ENCODE results near the gene CACNA1G. TPM values are rescaled to one million over a fixed set of nuclear protein-coding genes. Genes with fewer than 3 reads are reported as not detected.

Gene CACNA1G
- total RNA-seq, 1 donor from 2014 or later, result 1.6 TPM

GRCh38 chr17:50627036-50627781 lies 66.7 kb downstream of the CACNA1G start:
- Histone ChIP-seq H3K4me1 (peaks cover 52% of the 10 kb centered on the region), H3K9ac (no peak overlapping the region), H3F3A (ENCODE audit: low read depth) (peaks cover 39% of the 10 kb centered on the region), H4K20me1 (ENCODE audit: low read depth) (peaks cover 8% of the 10 kb centered on the region), H3K27me3 (peaks cover 27% of the 10 kb centered on the region), H3K4me2 (peak overlapping the region; percentile 62), H2AFZ (replicated peaks) (no peak overlapping the region), H3K4me3 (no peak overlapping the region), H3K9me3 (ENCODE audit: low read depth) (no peaks in the 10 kb centered on the region), H3K27ac (no peak overlapping the region), H3K36me3 (no peaks in the 10 kb centered on the region), H3K79me2 (ENCODE audit: low read depth) (no peaks in the 10 kb centered on the region)
- no peak for DNase-seq (ENCODE audit: low spot score)
- Mint-ChIP-seq H3K36me3 (no peaks in the 10 kb centered on the region), H3K27ac (no peak overlapping the region), H3K27me3 (ENCODE audit: insufficient read depth, low read depth) (peaks cover 15% of the 10 kb centered on the region), H3K9me3 (no peaks in the 10 kb centered on the region), H3K4me3 (peak overlapping the region; percentile 64), H3K4me1 (peaks cover 61% of the 10 kb centered on the region)
- no peak for TF ChIP-seq EZH2 (IDR thresholded peaks at IDR 0.05)
- TF ChIP-seq CTCF (IDR thresholded peaks at IDR 0.05), result no peak
- TF ChIP-seq EZH2phosphoT487 (IDR thresholded peaks at IDR 0.05), result no peak

GRCh38 chr17:50627782-50628601 lies 67.5 kb downstream of the CACNA1G start:
- H3K79me2 ChIP-seq (ENCODE audit: low read depth), result no peaks in the 10 kb centered on the region
- Mint-ChIP-seq H3K27me3 (ENCODE audit: insufficient read depth, low read depth) (peaks cover 23% of the 10 kb centered on the region), H3K27ac (no peak overlapping the region), H3K9me3 (no peaks in the 10 kb centered on the region), H3K36me3 (no peaks in the 10 kb centered on the region), H3K4me1 (peaks cover 56% of the 10 kb centered on the region), H3K4me3 (peak overlapping the region; percentile 72)
- H3K27me3 ChIP-seq, result peaks cover 34% of the 10 kb centered on the region
- TF ChIP-seq EZH2phosphoT487 (IDR thresholded peaks at IDR 0.05) (no peak), CTCF (IDR thresholded peaks at IDR 0.05) (no peak), EZH2 (IDR thresholded peaks at IDR 0.05) (no peak)
- H3K4me2 ChIP-seq, result peak overlapping the region; percentile 62
- peaks cover 8% of the 10 kb centered on the region for H4K20me1 ChIP-seq (ENCODE audit: low read depth)
- H3K4me1 ChIP-seq, result peaks cover 44% of the 10 kb centered on the region
- H3F3A ChIP-seq (ENCODE audit: low read depth), result peaks cover 31% of the 10 kb centered on the region
- peak overlapping the region; percentile 17 for H3K4me3 ChIP-seq
- no peak overlapping the region for H2AFZ ChIP-seq (replicated peaks)
- no peak overlapping the region for H3K27ac ChIP-seq
- no peaks in the 10 kb centered on the region for H3K9me3 ChIP-seq (ENCODE audit: low read depth)
- no peak overlapping the region for H3K9ac ChIP-seq
- DNase-seq (ENCODE audit: low spot score), result peak; percentile 66
- no peaks in the 10 kb centered on the region for H3K36me3 ChIP-seq

GRCh38 chr17:50629902-50630301 lies 69.4 kb downstream of the CACNA1G start:
- no peak for DNase-seq (ENCODE audit: low spot score)
- Histone ChIP-seq H3F3A (ENCODE audit: low read depth) (peaks cover 20% of the 10 kb centered on the region), H3K36me3 (no peaks in the 10 kb centered on the region), H4K20me1 (ENCODE audit: low read depth) (no peaks in the 10 kb centered on the region), H3K9ac (no peak overlapping the region), H3K4me3 (no peak overlapping the region), H3K4me2 (no peak overlapping the region), H3K9me3 (ENCODE audit: low read depth) (no peaks in the 10 kb centered on the region), H3K27ac (no peak overlapping the region), H3K79me2 (ENCODE audit: low read depth) (no peaks in the 10 kb centered on the region), H3K4me1 (peaks cover 32% of the 10 kb centered on the region), H2AFZ (replicated peaks) (no peak overlapping the region), H3K27me3 (peaks cover 53% of the 10 kb centered on the region)
- TF ChIP-seq EZH2 (IDR thresholded peaks at IDR 0.05) (no peak), EZH2phosphoT487 (IDR thresholded peaks at IDR 0.05) (no peak), CTCF (IDR thresholded peaks at IDR 0.05) (no peak)
- no peak overlapping the region for H3K4me3 Mint-ChIP-seq
- peaks cover 35% of the 10 kb centered on the region for H3K27me3 Mint-ChIP-seq (ENCODE audit: insufficient read depth, low read depth)
- peaks cover 48% of the 10 kb centered on the region for H3K4me1 Mint-ChIP-seq
- H3K9me3 Mint-ChIP-seq, result no peaks in the 10 kb centered on the region
- H3K27ac Mint-ChIP-seq, result no peak overlapping the region
- no peaks in the 10 kb centered on the region for H3K36me3 Mint-ChIP-seq
